CD4-positive, alpha-beta T cell treated with Interleukin-6 at 100 ng/mL for 8 hours (primary cell): ENCODE data around the gene DEDD.

Experiments
- DNase-seq: peaks from one replicate; pipeline ENCODE4 v3.0.0-alpha.2; 2020; ENCODE audit warnings: mixed read lengths, low spot score

The DEDD gene

DNA sequence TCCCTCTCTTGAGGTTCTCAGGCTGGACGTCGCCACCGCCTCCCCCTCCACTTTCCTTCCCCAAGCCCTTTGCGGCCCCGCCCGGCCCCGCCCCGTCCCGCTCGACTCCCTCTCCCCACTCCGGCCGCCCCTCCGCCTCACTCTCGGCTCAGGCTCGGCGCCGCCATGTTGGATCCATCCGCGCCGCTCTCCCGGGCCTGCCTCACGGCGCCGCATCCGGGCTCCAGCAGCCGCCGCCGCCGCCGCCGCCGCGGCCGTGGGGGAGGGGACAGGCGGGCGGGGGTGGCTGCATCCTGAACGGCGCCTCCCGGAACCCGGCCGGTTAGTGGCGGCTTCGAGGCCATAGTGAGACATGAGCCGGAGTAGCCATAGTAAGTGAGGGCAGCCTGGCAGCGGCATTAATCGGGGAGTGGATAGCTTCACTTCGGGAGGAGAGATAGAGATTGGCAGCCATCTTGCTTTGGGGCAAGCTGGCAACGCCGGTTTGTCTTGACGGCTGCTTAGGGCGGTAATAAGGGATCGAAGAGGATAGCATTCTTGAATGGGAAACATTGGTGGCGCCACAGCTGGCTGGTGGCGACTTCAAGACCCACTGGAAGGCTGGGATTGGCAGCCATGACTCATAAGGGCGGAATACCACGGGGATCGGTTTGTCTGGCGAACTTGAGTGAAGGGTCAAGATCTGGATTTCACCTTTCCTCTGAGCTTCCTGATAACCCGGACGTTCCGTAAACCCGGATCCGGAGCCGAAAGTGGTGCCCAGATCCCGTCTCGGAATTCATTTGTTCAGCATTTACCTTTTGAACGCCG lies at the start of gene DEDD:
TSS of gene DEDD (minus strand) at position 258 of the 810 bp plus-strand sequence. CDS start 8,205 bp downstream, outside the sequence.
- DNase-seq, result peak; percentile 92

- DNase-seq, result peak; percentile 85
Measured at GRCh38 chr1:161182214-161182613, 49.7 kb upstream of the DEDD start.

GRCh38 chr1:161180639-161181038 lies 48.2 kb upstream of the DEDD start:
- peak; percentile 37 for DNase-seq

GRCh38 chr1:161179698-161180097 lies 47.2 kb upstream of the DEDD start:
- DNase-seq, result no peak

DNA sequence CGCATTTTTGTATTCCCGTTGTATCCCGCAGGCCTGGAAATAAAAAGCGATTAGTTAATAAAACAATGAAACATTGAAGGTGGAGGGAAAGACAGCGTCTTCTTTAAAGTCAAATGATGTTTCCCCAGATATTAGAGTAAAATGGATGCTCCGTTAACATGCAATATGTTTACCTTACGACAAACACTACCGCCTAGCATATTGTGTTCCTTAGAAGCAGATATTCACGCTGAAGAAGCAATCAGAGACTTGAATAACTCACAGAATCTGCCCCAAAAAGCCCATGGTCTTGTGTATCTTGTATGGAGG lies 45.4 kb upstream of the DEDD start:
- no peak for DNase-seq

DNA sequence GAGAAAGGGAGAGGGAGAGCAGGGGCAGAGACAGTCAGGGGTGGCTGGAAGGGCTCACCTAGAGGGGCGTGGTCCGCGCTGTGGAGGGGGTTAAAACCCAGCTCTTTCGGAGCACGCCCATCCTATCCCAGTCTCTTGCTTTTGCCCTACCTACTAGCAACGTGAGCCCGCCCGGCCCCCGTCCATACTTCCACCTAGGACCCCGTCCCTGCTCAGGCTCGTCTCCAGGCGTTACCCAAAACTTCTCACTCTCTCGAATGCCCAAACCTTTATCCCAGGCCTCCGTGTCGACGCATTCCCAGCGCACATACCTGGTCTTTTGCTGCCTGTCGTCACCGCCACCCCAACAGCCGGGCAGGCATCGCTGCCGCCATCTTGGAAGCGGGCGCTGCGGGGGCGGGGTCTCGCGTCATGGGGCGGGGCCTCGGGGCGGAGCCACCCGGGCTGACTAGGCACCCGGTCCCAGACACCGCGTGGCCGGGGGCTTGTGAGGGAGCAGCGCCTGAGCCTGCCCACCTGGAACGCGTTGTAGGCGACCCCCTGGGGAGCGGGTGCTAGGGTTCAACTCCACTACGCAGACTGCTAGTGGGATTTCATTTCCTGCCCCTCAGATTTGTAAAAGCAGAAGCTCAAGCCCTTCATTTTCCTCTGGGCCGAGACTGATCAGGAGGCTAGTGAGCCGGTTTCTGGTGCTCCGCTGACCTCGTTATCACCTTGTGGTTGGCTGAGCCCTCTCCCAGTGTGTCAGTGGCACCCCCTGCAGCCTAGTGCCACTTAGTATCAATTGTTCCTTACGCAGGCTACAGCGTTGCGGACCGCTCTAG lies 44.9 kb upstream of the DEDD start, which contains the start of gene B4GALT3:
TSS of gene B4GALT3 (minus strand) at position 396 of the 824 bp plus-strand sequence. CDS start 1,447 bp downstream, outside the sequence.
- peak; percentile 88 for DNase-seq

- DNase-seq, result no peak
Measured at GRCh38 chr1:161176468-161177111, 44.1 kb upstream of the DEDD start.

- DNase-seq, result no peak
Measured at GRCh38 chr1:161175771-161176453, 43.4 kb upstream of the DEDD start.

DNA sequence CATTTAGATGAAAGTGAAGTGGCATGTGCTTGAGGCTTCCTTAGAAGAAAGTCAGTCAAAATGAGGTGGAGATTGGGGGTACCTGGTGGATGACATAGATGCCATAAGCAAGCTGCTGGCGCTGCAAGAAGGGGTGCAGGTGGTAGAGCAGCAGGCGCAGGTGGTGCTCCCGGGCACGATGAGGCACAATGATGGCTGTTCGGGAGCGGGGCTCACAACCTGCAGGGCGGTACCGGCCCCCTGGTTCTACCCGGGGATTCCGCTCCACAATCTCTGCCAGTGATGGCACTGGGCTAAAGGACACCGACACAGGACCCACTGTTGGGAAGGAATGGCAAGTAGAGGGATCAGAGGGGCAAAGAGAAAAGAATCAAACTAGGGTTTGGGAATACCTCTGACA lies 42.4 kb upstream of the DEDD start:
- no peak for DNase-seq

GRCh38 chr1:161173711-161174110 lies 41.2 kb upstream of the DEDD start:
- no peak for DNase-seq

DNA sequence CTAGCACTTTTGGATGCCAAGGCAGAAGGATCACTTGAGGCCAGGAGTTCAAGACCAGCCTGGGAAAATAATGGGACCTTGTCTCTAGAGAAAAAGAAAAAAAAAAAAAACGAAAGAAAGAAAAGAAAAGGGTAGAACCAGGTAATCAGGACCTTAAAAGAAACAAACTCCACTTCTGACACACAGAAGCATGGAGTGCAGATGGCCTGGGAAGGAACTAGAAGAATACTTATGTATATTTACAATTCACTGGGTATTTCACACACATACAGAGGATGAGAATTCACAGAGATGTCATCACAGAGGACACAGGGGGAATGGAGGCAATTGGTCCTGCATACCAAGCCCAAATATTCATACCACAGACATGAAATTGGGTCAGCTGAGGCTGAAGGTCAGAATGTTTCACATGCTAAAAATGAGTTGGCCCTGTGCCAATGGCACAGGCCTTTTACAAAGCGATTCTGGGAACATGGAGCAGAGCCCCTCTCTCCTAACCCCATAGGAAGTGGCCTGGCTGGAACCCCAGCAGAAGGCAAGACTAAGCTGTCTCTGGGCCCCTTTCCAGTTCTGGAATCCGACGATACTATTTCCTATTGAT lies 40.4 kb upstream of the DEDD start:
- DNase-seq, result no peak

DNA sequence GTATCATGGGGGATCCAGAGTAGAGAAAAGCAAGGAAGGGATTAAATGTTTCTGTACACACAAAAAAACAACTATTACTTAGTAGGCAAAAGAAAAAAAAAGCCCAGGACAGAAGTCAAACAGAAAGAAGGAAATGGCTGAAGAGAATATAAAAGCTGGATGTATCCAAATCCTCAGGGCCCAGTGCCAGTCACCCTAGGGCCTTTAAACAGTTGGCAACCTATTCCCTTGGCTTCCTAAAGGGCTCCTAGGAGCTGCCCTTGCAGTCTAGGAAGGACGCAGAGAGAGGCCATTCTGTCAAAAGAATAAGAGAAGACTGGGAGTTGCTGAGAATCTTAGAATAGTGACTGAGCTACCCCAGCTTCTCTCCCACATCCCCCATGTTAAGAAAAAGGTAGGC lies 39.9 kb upstream of the DEDD start:
- no peak for DNase-seq

DNA sequence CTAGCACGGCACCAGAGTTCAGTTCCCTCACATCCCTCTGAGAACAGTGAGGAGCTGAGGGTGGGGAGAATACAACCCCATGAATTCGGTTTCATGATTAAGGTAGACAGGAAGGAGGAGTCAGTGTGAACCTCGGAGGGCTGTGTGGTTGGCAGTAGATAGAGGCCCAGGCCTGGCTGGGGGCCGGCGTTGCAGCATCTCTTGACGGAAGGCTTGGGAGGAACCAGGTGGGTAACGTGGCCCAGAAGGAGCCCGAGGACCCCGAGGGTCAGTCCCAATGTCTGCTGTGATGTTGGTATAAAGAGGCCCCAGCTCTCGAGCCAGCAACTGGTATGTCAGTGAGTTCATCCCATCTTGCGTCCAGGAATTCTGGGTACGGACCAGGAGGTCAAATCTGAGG lies 39.2 kb upstream of the DEDD start:
- DNase-seq, result no peak

DNA sequence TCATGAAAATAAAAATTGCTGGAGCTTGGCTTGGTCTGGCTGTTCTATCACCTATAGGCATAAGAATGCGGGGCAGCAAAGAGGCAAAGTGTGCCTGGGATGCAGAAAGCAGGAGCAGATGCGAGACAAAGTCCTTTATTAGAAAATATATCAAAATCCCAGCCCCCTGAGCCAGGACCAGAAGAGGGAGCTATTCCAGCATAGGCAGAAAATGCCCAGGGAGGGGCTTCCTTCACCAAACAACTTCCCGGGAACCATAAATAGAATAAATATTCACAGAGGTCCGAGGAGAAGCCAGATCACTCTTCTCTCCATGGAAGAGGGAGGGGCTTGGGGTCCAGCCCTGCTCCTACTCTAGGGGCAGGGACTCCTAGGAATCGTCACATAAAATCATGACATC lies 38.7 kb upstream of the DEDD start:
- no peak for DNase-seq

DNA sequence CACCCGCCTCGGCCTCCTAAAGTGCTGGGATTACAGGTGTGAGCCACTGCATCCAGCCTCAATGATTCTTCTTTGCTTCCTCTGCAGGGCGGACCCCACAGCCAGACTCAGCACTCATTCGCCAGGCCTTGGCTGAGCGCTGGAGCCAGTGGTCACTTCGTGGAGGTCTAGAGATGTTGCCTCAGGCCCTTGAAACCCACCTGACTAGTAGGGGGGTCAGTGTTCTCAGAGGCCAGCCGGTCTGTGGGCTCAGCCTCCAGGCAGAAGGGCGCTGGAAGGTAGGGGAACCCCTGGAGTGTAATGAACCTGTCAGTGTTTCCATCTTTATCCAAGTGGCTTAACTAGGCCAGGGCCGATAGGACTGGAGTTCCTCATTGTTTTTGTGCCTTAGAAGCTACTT lies 36.4 kb upstream of the DEDD start:
- no peak for DNase-seq

DNA sequence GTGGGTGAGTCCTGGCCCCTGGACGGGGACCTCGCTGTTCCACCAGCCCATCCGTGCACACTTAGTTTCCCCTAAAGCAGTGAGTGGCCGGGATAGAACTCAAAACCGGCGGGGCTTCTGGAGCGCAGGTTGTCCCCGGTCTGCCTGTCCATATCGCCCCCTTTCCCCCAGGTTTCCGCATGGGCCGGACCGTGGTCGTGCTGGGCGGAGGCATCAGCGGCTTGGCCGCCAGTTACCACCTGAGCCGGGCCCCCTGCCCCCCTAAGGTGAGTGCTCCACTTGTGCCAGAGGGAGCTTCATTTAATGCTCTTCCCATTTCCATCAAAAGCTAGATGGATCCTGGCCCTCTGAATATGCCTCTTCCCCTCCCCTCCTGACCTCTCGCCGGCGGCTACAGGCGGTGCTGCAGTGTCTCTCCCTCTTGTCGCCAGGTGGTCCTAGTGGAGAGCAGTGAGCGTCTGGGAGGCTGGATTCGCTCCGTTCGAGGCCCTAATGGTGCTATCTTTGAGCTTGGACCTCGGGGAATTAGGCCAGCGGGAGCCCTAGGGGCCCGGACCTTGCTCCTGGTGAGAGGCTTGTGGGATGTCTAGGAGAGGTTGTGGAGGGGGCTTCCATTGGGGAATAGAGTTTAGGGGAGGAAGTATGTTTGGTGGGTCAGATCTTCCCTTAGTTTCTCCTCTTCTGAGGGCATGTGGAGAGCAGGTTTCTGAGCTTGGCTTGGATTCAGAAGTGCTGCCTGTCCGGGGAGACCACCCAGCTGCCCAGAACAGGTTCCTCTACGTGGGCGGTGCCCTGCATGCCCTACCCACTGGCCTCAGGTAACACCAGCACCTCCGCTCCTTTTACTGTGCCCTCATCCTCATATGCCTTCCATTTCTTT lies 34.4 kb upstream of the DEDD start:
- no peak for DNase-seq

DNA sequence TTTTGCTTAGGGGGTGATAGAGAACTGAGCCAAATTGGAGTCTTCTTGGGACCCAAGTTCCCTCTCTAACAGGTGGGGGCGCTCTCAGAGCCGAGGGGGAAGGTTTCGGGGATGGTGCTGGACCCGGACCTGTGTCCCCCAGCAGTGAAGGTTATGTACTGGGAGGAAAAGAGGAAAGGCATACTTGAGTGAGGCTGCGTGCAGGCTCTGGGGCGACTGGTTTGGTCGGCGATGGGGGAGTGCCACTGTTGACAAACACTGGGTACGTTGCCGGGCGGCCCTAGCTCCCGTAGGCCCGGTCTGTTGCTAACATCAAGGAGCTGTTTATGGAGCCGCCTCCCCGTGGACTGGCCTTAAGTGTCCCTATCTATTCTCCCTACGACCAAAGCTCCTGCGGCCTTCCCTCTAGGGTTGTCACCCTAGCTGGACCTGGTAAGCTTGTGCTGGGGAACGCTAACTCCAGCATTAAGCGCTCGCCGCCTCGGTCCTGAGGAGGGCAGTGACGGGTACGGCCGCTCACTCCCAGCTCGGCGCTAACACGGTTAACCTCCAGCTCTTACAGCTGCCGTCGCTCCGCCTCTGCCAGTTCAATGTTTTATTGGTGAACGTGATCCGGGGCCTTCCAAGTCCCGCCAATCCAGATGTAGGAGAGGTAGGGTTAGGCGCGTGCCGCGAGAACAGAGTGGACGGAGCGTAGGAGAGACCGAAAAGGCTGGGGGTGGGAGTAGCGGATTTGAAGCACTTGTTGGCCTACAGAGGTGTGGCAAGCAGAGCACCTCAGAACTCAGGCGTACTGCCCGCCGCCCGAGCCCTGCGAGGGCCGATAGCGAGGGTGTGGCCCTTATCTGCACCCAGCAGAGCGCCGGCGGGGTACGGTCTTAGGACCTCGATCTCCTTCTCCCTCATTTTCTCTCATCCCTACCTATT lies 33.5 kb upstream of the DEDD start, which contains the start of gene PPOX:
TSS of gene PPOX (plus strand) at position 685 of the 927 bp plus-strand sequence. CDS start 422 bp downstream, outside the sequence.
- DNase-seq, result peak; percentile 93

DNA sequence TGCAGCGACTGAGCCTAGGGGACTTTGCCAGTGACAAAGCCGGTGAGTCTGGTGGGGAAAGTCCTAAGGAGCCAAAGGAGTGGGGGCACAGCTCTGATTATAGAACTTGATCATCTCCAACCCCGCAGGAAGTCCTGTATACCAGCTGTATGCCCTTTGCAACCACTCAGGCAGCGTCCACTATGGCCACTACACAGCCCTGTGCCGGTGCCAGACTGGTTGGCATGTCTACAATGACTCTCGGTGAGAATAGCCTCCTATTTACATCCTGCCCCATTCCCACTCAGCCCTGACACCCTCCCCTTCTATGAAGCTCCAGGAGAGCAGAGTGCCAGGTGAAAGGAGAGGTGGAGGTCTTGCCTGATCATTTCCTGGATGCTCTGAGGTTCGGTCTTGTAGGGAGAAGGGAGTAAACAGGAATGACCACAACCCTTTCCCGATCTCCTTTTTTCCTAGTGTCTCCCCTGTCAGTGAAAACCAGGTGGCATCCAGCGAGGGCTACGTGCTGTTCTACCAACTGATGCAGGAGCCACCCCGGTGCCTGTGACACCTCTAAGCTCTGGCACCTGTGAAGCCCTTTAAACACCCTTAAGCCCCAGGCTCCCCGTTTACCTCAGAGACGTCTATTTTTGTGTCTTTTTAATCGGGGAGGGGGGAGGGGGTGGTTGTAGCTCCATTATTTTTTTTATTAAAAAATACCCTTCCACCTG lies 32.6 kb upstream of the DEDD start:
- DNase-seq, result no peak

DNA sequence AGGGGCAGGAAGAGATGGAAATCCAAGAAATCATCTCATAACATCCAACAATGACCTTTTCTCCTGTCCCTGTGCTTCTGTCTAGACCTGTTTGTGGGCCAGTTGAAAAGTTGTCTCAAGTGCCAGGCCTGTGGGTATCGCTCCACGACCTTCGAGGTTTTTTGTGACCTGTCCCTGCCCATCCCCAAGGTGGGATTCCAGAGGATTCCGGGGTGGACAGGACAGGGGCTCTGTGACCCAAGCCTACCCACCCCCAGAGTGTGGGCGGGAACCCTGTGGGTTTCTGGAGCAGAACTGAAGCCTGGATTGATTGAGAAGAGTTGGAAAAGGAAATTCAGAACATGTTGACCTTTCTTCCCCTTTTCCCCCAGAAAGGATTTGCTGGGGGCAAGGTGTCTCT lies 31.3 kb upstream of the DEDD start:
- no peak for DNase-seq
